SK-N-SH (cell line): ENCODE measurements around the gene NIPAL4. TPM values are rescaled to one million over a fixed set of nuclear protein-coding genes. Genes with fewer than 3 reads are reported as not detected.

ENCODE experiments used
- CTCF ChIA-PET: fragments of 300-600, 350-600 bp; formaldehyde crosslinking; extraction: SDS; loops from one replicate; lab custom pipeline; 2021; lab: Yijun Ruan, JAX
- POLR2A ChIA-PET: fragments of 350-600 bp; sonication (Branson Sonifier 250); formaldehyde crosslinking; extraction: SDS; loops from one replicate; lab custom pipeline; 2020; ENCODE audit warnings: antibody characterized with exemption, inconsistent platforms; lab: Yijun Ruan, JAX
- DNase-seq: peaks from one replicate; pipeline ENCODE4 v3.0.0; 2012
- H2AFZ ChIP-seq: fragments of 200-600 bp; sonication (generic); 2 replicates; pipeline ENCODE4 v1.8.1; 2016; ENCODE audit warnings: antibody characterized with exemption, mild to moderate bottlenecking, low read depth
- H3F3A ChIP-seq: fragments of 200-600 bp; sonication (generic); replicated peaks from 2 replicates; pipeline ENCODE3; 2016; ENCODE audit warnings: antibody characterized with exemption, mild to moderate bottlenecking; ENCODE audit not compliant: insufficient read depth
- H3K27ac ChIP-seq, 2 experiments: fragments of 200-500 bp in 1 of 2; fragments of 200-600 bp in 1 of 2; sonication (Bioruptor generic) in 1 of 2; sonication (generic), shearing (Covaris generic) in 1 of 2; 2 replicates each; pipeline versions ENCODE4 v1.5.1 to v1.6.1; 2014 to 2016; ENCODE audit warnings: low read depth in 2 of 2, inconsistent platforms in 1 of 2, low read length in 1 of 2, mild to moderate bottlenecking in 1 of 2, mixed read lengths in 1 of 2
- H3K27me3 ChIP-seq: fragments of 200-600 bp; sonication (generic), shearing (Covaris generic); 2 replicates; pipeline ENCODE4 v1.6.1; 2016; ENCODE audit warnings: mixed run types; ENCODE audit not compliant: insufficient read depth
- H3K36me3 ChIP-seq, 2 experiments: fragments of 200-500 bp in 1 of 2; fragments of 200-600 bp in 1 of 2; sonication (Bioruptor generic) in 1 of 2; sonication (generic) in 1 of 2; replicated peaks in 1 of 2; 2 replicates each; pipeline versions ENCODE3 to v1.5.1; 2014 to 2016; ENCODE audit warnings: low read length in 1 of 2, mild to moderate bottlenecking in 1 of 2; ENCODE audit not compliant: insufficient read depth in 2 of 2, control insufficient read depth in 1 of 2
- H3K4me1 ChIP-seq, 2 experiments: fragments of 200-500 bp in 1 of 2; fragments of 200-600 bp in 1 of 2; sonication (Bioruptor generic) in 1 of 2; sonication (generic), shearing (Covaris generic) in 1 of 2; 2 replicates each; pipeline versions ENCODE4 v1.5.1 to v1.6.1; 2014 to 2016; ENCODE audit warnings: low read depth in 1 of 2, low read length in 1 of 2, mixed run types in 1 of 2; ENCODE audit not compliant: insufficient read depth in 2 of 2, control insufficient read depth in 1 of 2
- H3K4me2 ChIP-seq: fragments of 200-600 bp; sonication (generic), shearing (Covaris generic); 2 replicates; pipeline ENCODE4 v1.6.1; 2017; ENCODE audit warnings: mixed run types
- H3K4me3 ChIP-seq, 2 experiments: fragments of 200-500 bp in 1 of 2; fragments of 200-600 bp in 1 of 2; sonication (Bioruptor generic) in 1 of 2; sonication (generic), shearing (Covaris generic) in 1 of 2; 2 replicates each; pipeline versions ENCODE4 v1.5.1 to v1.8.1; 2014 to 2016; ENCODE audit warnings: low read depth in 2 of 2, inconsistent platforms in 1 of 2, low read length in 1 of 2, mild to moderate bottlenecking in 1 of 2, mixed read lengths in 1 of 2, moderate library complexity in 1 of 2
- H3K79me2 ChIP-seq: fragments of 200-600 bp; sonication (generic); 2 replicates; pipeline ENCODE4 v1.8.1; 2017; ENCODE audit warnings: mild to moderate bottlenecking; ENCODE audit not compliant: insufficient read depth
- H3K9ac ChIP-seq: fragments of 200-600 bp; sonication (generic); 2 replicates; pipeline ENCODE4 v1.6.1; 2017; ENCODE audit warnings: mixed run types
- H3K9me2 ChIP-seq: fragments of 200-600 bp; sonication (generic); 2 replicates; pipeline ENCODE4 v1.6.1; 2017; ENCODE audit warnings: mixed run types
- H3K9me3 ChIP-seq: fragments of 200-600 bp; sonication (generic); 2 replicates; pipeline ENCODE4 v1.6.1; 2017; ENCODE audit warnings: mixed run types, mild to moderate bottlenecking, moderate library complexity
- H4K20me1 ChIP-seq: fragments of 200-600 bp; sonication (generic); 2 replicates; pipeline ENCODE4 v1.6.1; 2017; ENCODE audit warnings: mild to moderate bottlenecking, mixed run types; ENCODE audit not compliant: insufficient read depth
- CHD2 ChIP-seq: fragments of 150-350 bp; IDR thresholded peaks from 2 replicates; pipeline ENCODE4 v1.6.1; 2018; ENCODE audit warnings: low read length; ENCODE audit not compliant: partially characterized antibody
- CTCF ChIP-seq: fragments of 200-600 bp; sonication (generic); IDR thresholded peaks from 2 replicates; pipeline ENCODE4 v1.6.1; 2017; ENCODE audit warnings: antibody characterized with exemption, mild to moderate bottlenecking, moderate library complexity
- EZH2phosphoT487 ChIP-seq: fragments of 200-600 bp; sonication (generic); IDR thresholded peaks from 2 replicates; pipeline ENCODE4 v1.6.1; 2017; ENCODE audit warnings: low read depth, mixed run types, mild to moderate bottlenecking, antibody characterized with exemption, moderate library complexity, borderline replicate concordance
- FOXJ3 ChIP-seq: sonication (generic); formaldehyde crosslinking; IDR thresholded peaks from 2 replicates; pipeline ENCODE4 v1.5.1; 2020; ENCODE audit warnings: mild to moderate bottlenecking, missing genetic modification reagents
- FOXM1 ChIP-seq: IDR thresholded peaks from 2 replicates; pipeline ENCODE4 v1.4.0; 2012; ENCODE audit warnings: low read depth, mild to moderate bottlenecking
- GABPA ChIP-seq: IDR thresholded peaks from 2 replicates; pipeline ENCODE4 v1.4.0; 2012; ENCODE audit warnings: low read depth, mild to moderate bottlenecking
- MEF2A ChIP-seq: IDR thresholded peaks from 2 replicates; pipeline ENCODE4 v1.4.0; 2012; ENCODE audit warnings: low read depth, borderline replicate concordance
- MXI1 ChIP-seq: IDR thresholded peaks from 2 replicates; pipeline ENCODE4 v1.6.1; 2012; ENCODE audit warnings: mild to moderate bottlenecking, low read depth, low read length, improper control_type of control experiment
- NRF1 ChIP-seq: IDR thresholded peaks from 2 replicates; pipeline ENCODE4 v1.6.1; 2012; ENCODE audit warnings: low read depth, mild to moderate bottlenecking, low read length
- RCOR1 ChIP-seq: fragments of 150-350 bp; IDR thresholded peaks from 2 replicates; pipeline ENCODE4 v1.6.1; 2017; ENCODE audit warnings: antibody characterized with exemption, low read length
- REST ChIP-seq: IDR thresholded peaks from 2 replicates; pipeline ENCODE4 v1.6.1; 2012; ENCODE audit warnings: mild to moderate bottlenecking, low read depth, low read length, moderate library complexity
- SIN3A ChIP-seq: IDR thresholded peaks from 2 replicates; pipeline ENCODE4 v1.6.1; 2012; ENCODE audit warnings: low read depth, mild to moderate bottlenecking, low read length, moderate library complexity, borderline replicate concordance
- SMC3 ChIP-seq: IDR thresholded peaks from 2 replicates; pipeline ENCODE4 v1.6.1; 2012; ENCODE audit warnings: low read depth, low read length, improper control_type of control experiment
- TAF1 ChIP-seq: IDR thresholded peaks from 2 replicates; pipeline ENCODE4 v1.6.1; 2012; ENCODE audit warnings: low read depth, mild to moderate bottlenecking, low read length, moderate library complexity, borderline replicate concordance
- TCF12 ChIP-seq: IDR thresholded peaks from 2 replicates; pipeline ENCODE4 v1.4.0; 2012
- USF1 ChIP-seq: IDR thresholded peaks from 2 replicates; pipeline ENCODE4 v1.4.0; 2012; ENCODE audit warnings: low read depth, borderline replicate concordance
- YY1 ChIP-seq: IDR thresholded peaks from 2 replicates; pipeline ENCODE4 v1.4.0; 2012; ENCODE audit warnings: low read depth, mild to moderate bottlenecking
- ZBTB33 ChIP-seq: IDR thresholded peaks from 2 replicates; pipeline ENCODE4 v1.4.0; 2012; ENCODE audit warnings: low read depth, borderline replicate concordance
- WGBS: methylation state at CpG from one replicate; pipeline ENCODE4 v1.1.6; 2017; ENCODE audit warnings: low lambda C conversion rate; 5-methylcytosine and 5-hydroxymethylcytosine counted together
- polyA plus RNA-seq, 3 experiments: library from polyadenylated mRNA; depleted of rRNA; stranded (reverse); fragments of >200 nt; gene quantifications; 2 replicates each; pipeline ENCODE4 v1.2.3, GENCODE V29; 2012

NIPAL4 gene
- polyA plus RNA-seq, 1 of the 3 experiments (the other 2 are of a cell fraction): 2.3 TPM

GRCh38 chr5:157510682-157511081 is 50.7 kb downstream of the NIPAL4 start (continued):
- TF ChIP-seq FOXM1: no peak
- no peak for TF ChIP-seq USF1
- no peak for TF ChIP-seq CTCF
- no peak for TF ChIP-seq RCOR1

GRCh38 chr5:157511651-157512644 is 51.9 kb downstream of the NIPAL4 start:
- CTCF ChIA-PET: interaction anchor here (1.1 to 1.7 kb wide), 3 partner anchors 13 to 184 kb away, joined by 4 to 5 read pairs (median 4); no protein-coding TSS in a partner anchor
- TF ChIP-seq SIN3A (no peak), CHD2 (no peak), SMC3 (no peak), GABPA (no peak), REST (no peak), MEF2A (no peak), ZBTB33 (0 out of 2 replicates have a peak, but pooled peaks have one; percentile 10), TAF1 (no peak), TCF12 (peak; percentile 62), MXI1 (no peak), EZH2phosphoT487 (no peak), NRF1 (no peak), FOXJ3 (CRISPR knock-in tag) (no peak), YY1 (0 out of 2 replicates have a peak, but pooled peaks have one; percentile 13), CTCF (no peak), FOXM1 (no peak)

More at GRCh38 chr5:157511651-157512644, 51.9 kb downstream of the NIPAL4 start:
- DNase-seq: no peak
- H3K4me1 ChIP-seq: peaks cover 15 to 33% of the 10 kb centered on the region in 2 experiments
- H3K9me2 ChIP-seq: no peaks in the 10 kb centered on the region
- no peaks in the 10 kb centered on the region for H3K9me3 ChIP-seq
- H3K9ac ChIP-seq: peak overlapping the region; percentile 64; the same call in 1 of the 2 replicates
- no peak overlapping the region for H2AFZ ChIP-seq
- H3K27ac ChIP-seq: peak overlapping the region; percentile 54 to 98; a peak in 3 of 4 replicates
- H3K27me3 ChIP-seq: no peaks in the 10 kb centered on the region
- WGBS: 19% methylated on average over 9 of the region's 9 CpGs
- POLR2A ChIA-PET: no interaction called here
- H3K4me3 ChIP-seq: no peak overlapping the region
- H4K20me1 ChIP-seq: peaks cover 7% of the 10 kb centered on the region; the same call in 1 of the 2 replicates
- peak overlapping the region; percentile 58 for H3K4me2 ChIP-seq
- H3K36me3 ChIP-seq: peaks cover 25 to 64% of the 10 kb centered on the region in 2 experiments
- peaks cover 57% of the 10 kb centered on the region for H3F3A ChIP-seq
- peaks cover 70% of the 10 kb centered on the region for H3K79me2 ChIP-seq
